GM12878 (cell line): ENCODE data around the gene SLC5A2. TPM values are rescaled to one million over a fixed set of nuclear protein-coding genes. Genes with fewer than 3 reads are reported as not detected.
"Not testable (repeated sequence)": the region's sequence is repeated elsewhere in the genome, so short reads cannot be mapped to it uniquely, and the experiment has no call there.

Source experiments
- ATAC-seq: fragments of 200-7000 bp; cut with Tn5 transposase; 3 replicates; pipeline ENCODE4 v1.9.1; 2020; ENCODE audit warnings: mild to moderate bottlenecking, moderate library complexity
- BruUV-seq: library from RNA; stranded (reverse); fragments of 400-500 nt; replicated peaks from 2 replicates; lab custom pipeline; 2021; lab: Mats Ljungman, UMichigan
- CTCF ChIA-PET: fragments of 300-600 bp; sonication (Branson Sonifier 250); formaldehyde crosslinking; extraction: SDS; loops from one replicate; lab custom pipeline; 2021; ENCODE audit warnings: inconsistent platforms; lab: Yijun Ruan, JAX
- POLR2A ChIA-PET: fragments of 350-600 bp; formaldehyde crosslinking; extraction: SDS; loops from one replicate; lab custom pipeline; 2021; ENCODE audit warnings: inconsistent platforms; lab: Charles Lee
- RAD21 ChIA-PET: fragments of 300-600 bp; sonication (Branson Sonifier 250); formaldehyde crosslinking; loops from one replicate; lab custom pipeline; 2023; ENCODE audit warnings: antibody characterized with exemption; ENCODE audit not compliant: unreplicated experiment; lab: Charles Lee
- SMC1A ChIA-PET: fragments of 300-600 bp; sonication (Branson Sonifier 250); formaldehyde crosslinking; loops from one replicate; lab custom pipeline; 2023; ENCODE audit not compliant: unreplicated experiment, uncharacterized antibody; lab: Charles Lee
- DNase-seq: peaks from one replicate; pipeline ENCODE4 v3.0.0-alpha.2; 2011; ENCODE audit warnings: low read depth, low spot score
- FAIRE-seq: peaks from 3 replicates; lab custom pipeline; 2011; peaks lifted over from hg19 to GRCh38; lab: Jason Lieb, UNC
- H2AFZ ChIP-seq: 2 replicates; pipeline ENCODE4 v1.6.0; 2011; ENCODE audit warnings: low read depth, low read length, control low read depth; ENCODE audit not compliant: control insufficient read depth
- H3K27ac ChIP-seq: 2 replicates; pipeline ENCODE4 v1.5.1; 2011; ENCODE audit warnings: control low read depth; ENCODE audit not compliant: control insufficient read depth, insufficient read depth
- H3K27me3 ChIP-seq, 2 experiments: replicated peaks in 1 of 2; 2 replicates each; pipeline versions ENCODE4 v1.6.0 to v1.6.1; 2011; ENCODE audit warnings: low read length in 1 of 2; ENCODE audit not compliant: control insufficient read depth in 2 of 2, insufficient read depth in 2 of 2
- H3K36me3 ChIP-seq, 2 experiments: 2 replicates each; pipeline ENCODE4 v1.5.1; 2011; ENCODE audit warnings: low read length in 1 of 2; ENCODE audit not compliant: control insufficient read depth in 2 of 2, insufficient read depth in 2 of 2
- H3K4me1 ChIP-seq: 2 replicates; pipeline ENCODE4 v1.6.1; 2011; ENCODE audit warnings: mild to moderate bottlenecking, low read length, moderate library complexity, mixed read lengths; ENCODE audit not compliant: control insufficient read depth, insufficient read depth
- H3K4me2 ChIP-seq: 2 replicates; pipeline ENCODE4 v1.6.0; 2011; ENCODE audit warnings: control low read depth; ENCODE audit not compliant: control insufficient read depth, insufficient read depth
- H3K4me3 ChIP-seq: fragments of 200-600 bp; sonication (generic); 2 replicates; pipeline ENCODE4 v1.5.1; 2016
- H3K79me2 ChIP-seq: 2 replicates; pipeline ENCODE4 v1.6.0; 2011; ENCODE audit warnings: low read length; ENCODE audit not compliant: control insufficient read depth, insufficient read depth
- H3K9ac ChIP-seq: 2 replicates; pipeline ENCODE4 v1.8.0; 2011; ENCODE audit warnings: low read length, control low read depth, mixed read lengths; ENCODE audit not compliant: control insufficient read depth, insufficient read depth
- H3K9me3 ChIP-seq: replicated peaks from 3 replicates; pipeline ENCODE4 v1.5.1; 2011; ENCODE audit warnings: mild to moderate bottlenecking, low read length; ENCODE audit not compliant: control insufficient read depth, insufficient read depth
- H4K20me1 ChIP-seq: 2 replicates; pipeline ENCODE4 v1.6.0; 2011; ENCODE audit not compliant: control insufficient read depth, insufficient read depth
- WGBS: methylation state at CpG from one replicate; pipeline ENCODE4 v1.1.6; 2016; ENCODE audit warnings: low lambda C conversion rate; ENCODE audit not compliant: insufficient replicate concordance, insufficient coverage; ENCODE audit errors: missing lambda C conversion rate; 5-methylcytosine and 5-hydroxymethylcytosine counted together
- in situ Hi-C: fragments of 300-500 bp; cut with MboI; formaldehyde crosslinking; loops from 9 replicates; pipeline ENCODE4 v1.14.3; 2018; ENCODE audit warnings: mixed read lengths
- intact Hi-C: fragments of 100-400 bp; cut with micrococcal nuclease; formaldehyde crosslinking; loops from one replicate; pipeline ENCODE4 v1.14.2; 2022; ENCODE audit not compliant: unreplicated experiment
- polyA plus RNA-seq, 11 experiments: library from polyadenylated mRNA; depleted of rRNA in 4 of 11; unstranded in 6 of 11; stranded (reverse) in 5 of 11; fragments of >200 nt; fragmentation: Nextera tagmentation in 4 of 11; fragmentation: Illumina TruSeq in 1 of 11; extraction: Ambion mirVana in 4 of 11; extraction: Trizol in 1 of 11; gene quantifications; 1 replicate in 1 of 11; 2 replicates in 10 of 11; pipeline versions ENCODE4 v1.2.1 to v1.2.3, GENCODE V29; 2011 to 2016; ENCODE audit warnings: inconsistent platforms in 2 of 11, missing spikeins in 2 of 11, low read depth in 1 of 11
- total RNA-seq, 4 experiments: library from RNA; depleted of rRNA in 3 of 4; stranded (reverse); fragments of >200 nt in 3 of 4; fragmentation: Illumina TruSeq in 1 of 4; extraction: Trizol in 1 of 4; gene quantifications; 2 replicates each; pipeline versions ENCODE4 v1.2.1 to v1.2.3, GENCODE V29; 2013 to 2021

Gene SLC5A2
- total and polyA plus RNA-seq, 10 of the 15 experiments (the other 5 are each of a cell fraction or from before 2014, with no cell fraction given): 3.6 to 4.8 (median 4.4) TPM; not detected in 6

DNA sequence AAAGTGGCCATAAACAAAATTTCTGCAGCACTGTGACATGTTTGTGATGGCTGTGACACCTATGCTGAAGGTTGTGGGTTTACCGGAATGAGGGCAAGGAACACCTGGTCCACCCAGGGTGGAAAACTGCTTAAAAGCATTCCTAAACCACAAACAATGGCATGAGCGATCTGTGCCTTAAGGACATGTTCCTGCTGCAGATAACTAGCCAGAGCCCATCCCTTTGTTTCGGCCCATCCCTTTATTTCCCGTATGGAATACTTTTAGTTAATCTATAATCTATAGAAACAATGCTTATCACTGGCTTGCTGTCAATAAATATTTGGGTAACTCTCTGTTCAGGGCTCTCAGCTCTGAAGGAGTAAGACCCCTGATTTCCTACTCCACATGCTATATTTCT, 56.8 kb downstream of the SLC5A2 start:
- H3K79me2 ChIP-seq, POLR2A ChIA-PET, ATAC-seq, H3K9ac ChIP-seq, CTCF ChIA-PET, H3K27ac ChIP-seq, H3K4me2 ChIP-seq, H4K20me1 ChIP-seq, intact Hi-C loops, H2AFZ ChIP-seq, H3K4me3 ChIP-seq, FAIRE-seq, SMC1A ChIA-PET, RAD21 ChIA-PET, H3K9me3 ChIP-seq, H3K4me1 ChIP-seq, H3K36me3 ChIP-seq, BruUV-seq, DNase-seq, in situ Hi-C loops, H3K27me3 ChIP-seq: not testable (repeated sequence)
- WGBS: 22% methylated on average over 4 of the region's 4 CpGs

Other genes starting within 250 kb of the SLC5A2 start
Only the 7 nearest of the 9 such genes appear.
- 2.4 and 2.7 TPM in 2 replicates for gene ITGAD, start 89.8 kb upstream of the SLC5A2 start, total RNA-seq (2014; rRNA removed)
- gene ITGAD, start 89.8 kb upstream of the SLC5A2 start, total RNA-seq (2014; rRNA removed; fragmentation: Illumina TruSeq; extraction: Trizol): 1.5 TPM in 2 replicates
- gene ITGAD, start 89.8 kb upstream of the SLC5A2 start, total RNA-seq (2021): 4.0 and 4.8 TPM in 2 replicates
- gene ITGAD, start 89.8 kb upstream of the SLC5A2 start, polyA plus RNA-seq (2011; rRNA removed): 2.1 and 3.6 TPM in 2 replicates
- 0.96 and 1.3 TPM in 2 replicates for gene ITGAD, start 89.8 kb upstream of the SLC5A2 start, polyA plus RNA-seq (2014; fragmentation: Illumina TruSeq; extraction: Trizol)
- under 1 TPM; 0.29 to 0.31 TPM for gene ITGAD, start 89.8 kb upstream of the SLC5A2 start, polyA plus RNA-seq (2014; fragmentation: Nextera tagmentation; extraction: Ambion mirVana)
- 3.1 and 3.3 TPM in 2 replicates for gene ITGAD, start 89.8 kb upstream of the SLC5A2 start, polyA plus RNA-seq (2014; rRNA removed)
- under 1 TPM; 0.81 to 0.92 TPM for gene ITGAD, start 89.8 kb upstream of the SLC5A2 start, polyA plus RNA-seq (2016; fragmentation: Nextera tagmentation; extraction: Ambion mirVana)
- not detected in 2 replicates for gene COX6A2, start 54.8 kb upstream of the SLC5A2 start, total RNA-seq (2014; rRNA removed)
- not detected in 2 replicates for gene COX6A2, start 54.8 kb upstream of the SLC5A2 start, total RNA-seq (2014; rRNA removed; fragmentation: Illumina TruSeq; extraction: Trizol)
- not detected in 2 replicates for gene COX6A2, start 54.8 kb upstream of the SLC5A2 start, total RNA-seq (2021)
- not detected in 2 replicates for gene COX6A2, start 54.8 kb upstream of the SLC5A2 start, polyA plus RNA-seq (2011; rRNA removed)
- not detected in 2 replicates for gene COX6A2, start 54.8 kb upstream of the SLC5A2 start, polyA plus RNA-seq (2014; fragmentation: Illumina TruSeq; extraction: Trizol)
- not detected for gene COX6A2, start 54.8 kb upstream of the SLC5A2 start, polyA plus RNA-seq (2014; fragmentation: Nextera tagmentation; extraction: Ambion mirVana)
- not detected in 2 replicates for gene COX6A2, start 54.8 kb upstream of the SLC5A2 start, polyA plus RNA-seq (2014; rRNA removed)
- gene COX6A2, start 54.8 kb upstream of the SLC5A2 start, polyA plus RNA-seq (2016; fragmentation: Nextera tagmentation; extraction: Ambion mirVana): not detected
- gene ZNF843, start 40.3 kb upstream of the SLC5A2 start, total RNA-seq (2014; rRNA removed): 0.05 and 0.06 TPM in 2 replicates
- gene ZNF843, start 40.3 kb upstream of the SLC5A2 start, total RNA-seq (2014; rRNA removed; fragmentation: Illumina TruSeq; extraction: Trizol): 0.09 TPM in 1 of 2 replicates, not detected in the other
- 0.16 and 0.26 TPM in 2 replicates for gene ZNF843, start 40.3 kb upstream of the SLC5A2 start, total RNA-seq (2021)
- gene ZNF843, start 40.3 kb upstream of the SLC5A2 start, polyA plus RNA-seq (2011; rRNA removed): 0.06 and 0.07 TPM in 2 replicates
- gene ZNF843, start 40.3 kb upstream of the SLC5A2 start, polyA plus RNA-seq (2014; fragmentation: Illumina TruSeq; extraction: Trizol): 0.03 TPM in 1 of 2 replicates, not detected in the other
- gene ZNF843, start 40.3 kb upstream of the SLC5A2 start, polyA plus RNA-seq (2014; fragmentation: Nextera tagmentation; extraction: Ambion mirVana): under 1 TPM in 1 of 2 experiments, not detected in 1; 0.04 TPM
- 0.08 and 0.20 TPM in 2 replicates for gene ZNF843, start 40.3 kb upstream of the SLC5A2 start, polyA plus RNA-seq (2014; rRNA removed)
- gene ZNF843, start 40.3 kb upstream of the SLC5A2 start, polyA plus RNA-seq (2016; fragmentation: Nextera tagmentation; extraction: Ambion mirVana): under 1 TPM; 0.09 to 0.25 TPM
- gene ARMC5, start 23.6 kb upstream of the SLC5A2 start, total RNA-seq (2014; rRNA removed): 6.6 and 7.6 TPM in 2 replicates
- gene ARMC5, start 23.6 kb upstream of the SLC5A2 start, total RNA-seq (2014; rRNA removed; fragmentation: Illumina TruSeq; extraction: Trizol): 2.3 and 2.8 TPM in 2 replicates
- gene ARMC5, start 23.6 kb upstream of the SLC5A2 start, total RNA-seq (2021): 11.5 and 13.2 TPM in 2 replicates
- 3.2 and 3.6 TPM in 2 replicates for gene ARMC5, start 23.6 kb upstream of the SLC5A2 start, polyA plus RNA-seq (2011; rRNA removed)
- 0.89 and 1.5 TPM in 2 replicates for gene ARMC5, start 23.6 kb upstream of the SLC5A2 start, polyA plus RNA-seq (2014; fragmentation: Illumina TruSeq; extraction: Trizol)
- gene ARMC5, start 23.6 kb upstream of the SLC5A2 start, polyA plus RNA-seq (2014; fragmentation: Nextera tagmentation; extraction: Ambion mirVana): under 1 TPM; 0.06 to 0.51 TPM
- gene ARMC5, start 23.6 kb upstream of the SLC5A2 start, polyA plus RNA-seq (2014; rRNA removed): 7.7 and 9.3 TPM in 2 replicates
- gene ARMC5, start 23.6 kb upstream of the SLC5A2 start, polyA plus RNA-seq (2016; fragmentation: Nextera tagmentation; extraction: Ambion mirVana): 10 to 100 TPM in 1 of 2 experiments, 1 to 10 TPM in 1; 9.8 to 12.0 TPM
- gene TGFB1I1, start 11.0 kb upstream of the SLC5A2 start, total RNA-seq (2014; rRNA removed): 0.05 and 0.45 TPM in 2 replicates
- 0.05 and 0.13 TPM in 2 replicates for gene TGFB1I1, start 11.0 kb upstream of the SLC5A2 start, total RNA-seq (2014; rRNA removed; fragmentation: Illumina TruSeq; extraction: Trizol)
- 0.24 and 0.49 TPM in 2 replicates for gene TGFB1I1, start 11.0 kb upstream of the SLC5A2 start, total RNA-seq (2021)
- gene TGFB1I1, start 11.0 kb upstream of the SLC5A2 start, polyA plus RNA-seq (2011; rRNA removed): 0.19 and 0.41 TPM in 2 replicates
- 0.06 and 0.26 TPM in 2 replicates for gene TGFB1I1, start 11.0 kb upstream of the SLC5A2 start, polyA plus RNA-seq (2014; fragmentation: Illumina TruSeq; extraction: Trizol)
- gene TGFB1I1, start 11.0 kb upstream of the SLC5A2 start, polyA plus RNA-seq (2014; fragmentation: Nextera tagmentation; extraction: Ambion mirVana): not detected
- gene TGFB1I1, start 11.0 kb upstream of the SLC5A2 start, polyA plus RNA-seq (2014; rRNA removed): 0.06 and 2.3 TPM in 2 replicates
- gene TGFB1I1, start 11.0 kb upstream of the SLC5A2 start, polyA plus RNA-seq (2016; fragmentation: Nextera tagmentation; extraction: Ambion mirVana): under 1 TPM; 0.38 to 0.42 TPM
- 28.3 and 32.0 TPM in 2 replicates for gene RUSF1, start 25.3 kb downstream of the SLC5A2 start, total RNA-seq (2014; rRNA removed)
- gene RUSF1, start 25.3 kb downstream of the SLC5A2 start, total RNA-seq (2014; rRNA removed; fragmentation: Illumina TruSeq; extraction: Trizol): 20.3 and 21.3 TPM in 2 replicates
- gene RUSF1, start 25.3 kb downstream of the SLC5A2 start, total RNA-seq (2021): 43.6 and 46.3 TPM in 2 replicates
- 17.3 and 25.3 TPM in 2 replicates for gene RUSF1, start 25.3 kb downstream of the SLC5A2 start, polyA plus RNA-seq (2011; rRNA removed)
- 8.6 and 30.2 TPM in 2 replicates for gene RUSF1, start 25.3 kb downstream of the SLC5A2 start, polyA plus RNA-seq (2014; fragmentation: Illumina TruSeq; extraction: Trizol)
- gene RUSF1, start 25.3 kb downstream of the SLC5A2 start, polyA plus RNA-seq (2014; fragmentation: Nextera tagmentation; extraction: Ambion mirVana): under 1 TPM; 0.20 to 0.26 TPM
- gene RUSF1, start 25.3 kb downstream of the SLC5A2 start, polyA plus RNA-seq (2014; rRNA removed): 43.0 and 48.5 TPM in 2 replicates
- gene RUSF1, start 25.3 kb downstream of the SLC5A2 start, polyA plus RNA-seq (2016; fragmentation: Nextera tagmentation; extraction: Ambion mirVana): 10 to 100 TPM; 29.1 to 32.8 TPM
- gene AHSP, start 44.8 kb downstream of the SLC5A2 start, total RNA-seq (2014; rRNA removed): not detected in 2 replicates
- gene AHSP, start 44.8 kb downstream of the SLC5A2 start, total RNA-seq (2014; rRNA removed; fragmentation: Illumina TruSeq; extraction: Trizol): not detected in 2 replicates
- not detected in 2 replicates for gene AHSP, start 44.8 kb downstream of the SLC5A2 start, total RNA-seq (2021)
- gene AHSP, start 44.8 kb downstream of the SLC5A2 start, polyA plus RNA-seq (2011; rRNA removed): not detected in 2 replicates
- gene AHSP, start 44.8 kb downstream of the SLC5A2 start, polyA plus RNA-seq (2014; fragmentation: Illumina TruSeq; extraction: Trizol): not detected in 2 replicates
- gene AHSP, start 44.8 kb downstream of the SLC5A2 start, polyA plus RNA-seq (2014; fragmentation: Nextera tagmentation; extraction: Ambion mirVana): not detected
- gene AHSP, start 44.8 kb downstream of the SLC5A2 start, polyA plus RNA-seq (2014; rRNA removed): not detected in 2 replicates
- gene AHSP, start 44.8 kb downstream of the SLC5A2 start, polyA plus RNA-seq (2016; fragmentation: Nextera tagmentation; extraction: Ambion mirVana): not detected